CD4-positive, alpha-beta T cell treated with Interleukin-21 for 1 hour (primary cell): ENCODE results near the gene THEM4.
"Not testable (repeated sequence)": the region's sequence is repeated elsewhere in the genome, so short reads cannot be mapped to it uniquely, and the experiment has no call there.

Source experiments
- DNase-seq: peaks from one replicate; pipeline ENCODE4 v3.0.0-alpha.2; 2020

THEM4 gene

DNA sequence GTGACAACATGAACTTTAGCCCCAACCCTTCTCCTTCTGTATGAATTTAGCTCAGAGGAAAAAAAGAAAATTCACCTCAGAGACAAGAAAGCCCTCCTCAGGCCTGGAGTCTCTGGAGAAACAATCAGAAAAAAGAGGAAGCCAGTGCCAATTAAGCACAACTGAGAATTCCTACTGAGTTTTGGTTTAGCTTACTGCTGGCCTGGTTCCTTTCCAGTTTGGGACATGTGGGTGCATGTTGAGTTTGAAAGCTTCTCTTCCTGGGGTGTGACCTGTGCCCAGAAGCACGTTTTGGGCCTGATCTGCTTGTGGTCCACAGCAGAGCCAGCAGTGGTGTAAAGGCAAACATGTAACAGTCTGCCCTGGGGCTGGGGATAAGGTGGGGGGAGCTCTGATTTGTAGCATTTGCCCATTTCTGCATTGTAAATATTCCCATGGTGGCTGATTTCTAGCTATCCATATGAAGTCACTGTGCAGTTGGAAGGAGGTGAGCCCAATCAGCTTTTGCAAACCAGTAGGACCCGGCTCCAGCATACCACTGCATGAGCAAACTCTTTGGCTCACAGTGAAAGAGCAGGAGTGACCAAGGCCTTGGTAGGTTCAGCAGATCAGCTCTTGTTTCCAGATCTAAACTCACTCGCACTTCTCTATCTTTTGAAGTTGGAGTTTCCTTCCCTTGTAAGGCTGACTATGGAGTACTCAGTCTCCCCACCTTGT is 51.1 kb downstream of the THEM4 start:
- no peak for DNase-seq

DNA sequence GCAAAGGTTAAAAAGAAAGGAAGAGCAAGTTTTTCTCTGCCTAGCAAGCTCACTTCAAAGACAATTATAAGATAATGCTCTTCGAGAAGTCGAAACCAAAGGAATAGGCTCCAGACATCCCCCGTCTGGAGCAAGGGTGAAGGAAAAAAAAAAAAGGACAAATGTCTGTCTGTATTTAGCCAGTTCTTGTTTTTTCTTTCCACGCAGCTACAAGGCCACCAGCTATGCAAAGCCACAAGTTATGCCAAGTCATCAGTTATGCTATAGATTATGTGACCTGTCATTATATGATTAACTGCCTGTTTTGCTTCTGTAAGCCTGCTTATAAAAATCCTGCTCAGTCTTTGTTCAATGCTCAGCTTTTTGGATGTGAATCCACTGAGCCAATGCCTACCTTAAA is 53.4 kb downstream of the THEM4 start:
- DNase-seq = no peak

DNA sequence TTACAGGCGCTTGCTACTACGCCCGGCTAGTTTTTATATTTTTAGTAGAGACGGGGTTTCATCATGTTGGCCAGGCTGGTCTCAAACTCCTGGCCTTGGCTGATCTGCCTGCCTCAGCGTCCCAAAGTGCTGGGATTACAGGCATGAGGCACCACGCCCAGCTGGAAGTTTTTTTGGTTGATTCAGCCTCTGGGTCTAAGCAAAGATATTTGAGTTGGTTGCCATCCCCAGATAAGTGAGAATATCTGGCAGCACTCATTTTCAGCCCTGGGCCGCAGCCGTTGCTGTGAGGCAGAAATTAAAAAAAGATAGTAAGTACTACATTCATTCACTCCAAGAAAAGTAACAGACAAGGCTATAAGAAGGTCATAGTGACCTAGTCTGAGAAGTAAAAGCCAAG is 53.8 kb downstream of the THEM4 start:
- not testable (repeated sequence) for DNase-seq

DNA sequence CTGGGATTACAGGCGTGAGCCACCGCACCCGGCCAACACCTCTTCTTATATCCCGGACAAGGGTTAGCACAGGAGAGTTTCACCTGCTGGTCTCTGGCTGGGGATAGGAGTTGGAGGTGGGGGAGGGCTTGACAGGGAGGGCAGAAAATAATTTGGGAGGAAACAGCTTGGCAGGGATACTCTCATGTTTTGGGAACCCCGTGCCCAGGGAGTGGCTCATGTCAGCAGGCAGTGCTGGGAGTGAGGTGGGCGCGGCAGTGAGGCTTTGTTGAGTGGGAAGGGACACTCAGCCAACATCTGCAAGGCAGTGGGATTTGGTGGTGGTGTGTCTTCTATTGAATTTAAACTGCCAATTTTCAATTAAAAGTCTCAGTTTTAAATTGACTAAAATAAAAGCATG is 54.7 kb downstream of the THEM4 start:
- no peak for DNase-seq

DNA sequence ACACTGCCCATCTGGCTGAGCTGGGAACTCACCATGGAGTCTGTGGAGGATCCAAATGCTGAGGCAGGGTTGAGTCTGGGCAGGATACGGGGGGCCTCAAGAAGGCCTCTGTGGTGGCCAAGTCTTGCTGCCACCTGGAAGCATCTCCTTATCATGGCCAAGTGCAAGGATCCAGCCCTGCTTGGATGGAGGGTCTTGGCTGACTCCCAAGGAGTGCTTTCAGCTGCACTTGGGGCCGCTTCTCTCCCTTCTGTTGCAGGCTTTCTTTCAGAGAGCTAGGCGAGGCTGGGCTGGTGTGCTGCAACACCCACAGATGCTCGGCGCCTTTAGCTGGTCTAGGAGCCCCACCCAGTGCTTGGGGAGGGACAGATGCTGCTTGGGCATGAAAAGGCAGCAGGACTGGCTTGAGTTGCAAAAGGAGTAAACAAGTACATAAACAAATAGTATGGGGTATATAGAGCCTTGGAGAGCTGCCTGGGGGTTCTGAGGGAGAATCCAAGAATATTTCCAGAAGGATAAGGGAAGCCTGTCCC is 55.8 kb downstream of the THEM4 start, which contains the start of gene THEM5:
Gene THEM5, minus strand, starts transcription at position 302 of the 533 bp plus-strand sequence. Its CDS starts 147 bp downstream, at position 155.
- no peak for DNase-seq

DNA sequence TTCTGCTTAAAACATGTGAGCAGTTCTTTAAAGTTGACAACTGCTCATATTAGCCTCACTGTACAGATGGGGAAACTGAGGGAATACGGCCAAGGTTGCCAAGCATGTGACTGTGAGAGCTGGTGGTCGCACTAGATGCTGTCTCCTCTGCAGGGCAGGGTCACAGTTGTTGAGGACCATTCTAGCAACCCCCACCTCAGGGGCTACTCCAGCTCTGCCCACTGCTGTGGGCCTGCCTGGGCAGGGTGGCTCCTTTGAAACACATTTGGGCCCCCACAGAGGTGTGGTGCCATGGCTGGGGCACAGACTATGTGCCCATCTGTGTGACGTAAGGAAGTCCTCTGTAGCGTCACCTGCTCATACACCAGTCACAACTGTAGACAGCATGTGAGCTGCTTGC is 56.6 kb downstream of the THEM4 start:
- no peak for DNase-seq

DNA sequence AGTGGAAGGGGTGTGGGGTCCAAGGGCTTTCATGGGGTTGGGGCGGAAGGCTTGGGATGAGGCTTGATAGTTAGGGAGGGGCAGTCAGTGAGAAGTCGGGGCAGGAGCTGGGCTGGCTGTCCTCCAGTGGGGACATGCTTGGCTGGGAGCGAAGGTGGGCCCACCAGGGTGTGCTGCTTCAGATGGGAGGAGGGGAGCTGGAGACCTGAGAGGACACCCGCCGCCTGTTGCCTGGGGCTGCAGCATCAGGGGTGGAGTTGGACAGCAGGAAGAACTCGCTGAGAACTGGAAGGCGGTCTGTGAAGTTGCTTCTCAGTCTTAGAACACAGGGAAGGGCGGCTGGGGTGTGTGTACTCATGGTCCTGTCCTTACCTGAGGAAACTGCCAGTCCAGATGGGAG is 57.4 kb downstream of the THEM4 start:
- DNase-seq = no peak

DNA sequence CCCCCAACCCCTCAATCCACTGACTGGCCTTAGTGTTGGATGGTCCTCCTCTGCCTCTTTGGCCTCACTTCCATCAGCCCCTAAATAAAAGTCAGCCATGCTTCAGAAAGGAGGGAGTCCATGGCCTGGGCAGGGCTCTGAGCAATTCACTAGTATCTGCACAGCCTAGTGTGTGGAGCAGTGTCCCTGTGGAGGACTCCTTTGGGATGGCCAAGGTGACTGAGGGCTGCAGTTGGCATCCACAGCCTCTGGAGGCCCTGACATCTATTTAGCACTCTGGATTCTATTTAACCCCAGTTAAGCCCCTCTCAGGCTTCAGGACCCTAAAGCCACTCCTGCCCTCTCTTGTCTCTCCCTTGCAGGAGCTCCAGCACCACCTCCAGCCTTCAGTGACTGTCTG is 59.4 kb downstream of the THEM4 start:
- no peak for DNase-seq

DNA sequence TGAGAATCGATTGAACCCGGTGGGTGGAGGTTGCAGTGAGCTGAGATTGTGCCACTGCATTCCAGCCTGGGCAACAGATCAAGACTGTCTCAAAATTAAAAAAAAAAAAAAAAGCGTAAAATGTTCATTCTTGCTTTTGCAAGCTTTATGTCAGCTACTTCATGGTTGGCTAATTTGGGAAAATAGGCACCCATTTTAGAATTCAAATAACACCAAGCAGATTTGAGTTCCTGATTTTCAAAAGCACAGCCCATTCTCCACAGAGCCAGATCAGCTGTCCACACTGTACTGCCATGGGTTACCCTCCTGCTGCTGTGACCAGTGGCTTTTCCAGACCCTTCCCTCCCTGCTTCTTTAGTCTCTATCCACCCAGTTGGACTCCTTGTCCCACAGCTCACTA is 60.2 kb downstream of the THEM4 start:
- DNase-seq = no peak

DNA sequence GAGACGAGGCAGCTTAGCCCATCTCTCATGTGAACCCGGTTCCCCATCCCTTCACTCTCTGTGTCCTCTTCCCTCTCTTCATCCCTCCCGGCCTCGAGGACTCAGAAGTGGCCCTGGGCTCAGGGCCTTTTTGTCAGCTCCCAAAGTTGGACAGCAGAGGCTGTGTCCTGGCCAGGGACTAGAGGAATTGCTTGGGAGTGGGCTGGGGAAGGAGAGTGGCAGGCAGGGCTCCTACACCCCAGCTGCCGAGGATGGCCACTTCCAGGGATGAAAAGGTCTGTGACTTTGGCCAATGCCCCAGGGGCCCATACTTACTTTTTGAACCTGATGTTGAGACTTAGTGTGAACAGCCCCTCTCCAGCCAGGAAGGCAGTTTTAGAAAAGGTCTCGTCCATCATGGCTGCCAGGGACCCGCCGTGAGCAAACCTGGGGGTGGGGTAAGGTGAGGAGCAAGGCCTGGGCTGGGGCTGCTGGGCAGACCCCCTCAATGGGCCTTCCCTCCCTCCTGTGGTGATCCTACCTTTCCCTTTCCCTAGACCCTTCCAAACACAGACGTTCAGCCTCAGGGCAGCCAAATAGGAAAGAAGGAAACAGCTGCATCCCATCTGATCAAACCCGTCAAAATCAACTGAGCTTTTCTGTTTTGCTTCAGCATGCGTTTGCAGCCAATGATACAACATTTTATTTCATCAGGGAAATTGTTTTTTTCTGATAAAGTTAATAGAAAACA is 61.3 kb downstream of the THEM4 start:
- DNase-seq = no peak

DNA sequence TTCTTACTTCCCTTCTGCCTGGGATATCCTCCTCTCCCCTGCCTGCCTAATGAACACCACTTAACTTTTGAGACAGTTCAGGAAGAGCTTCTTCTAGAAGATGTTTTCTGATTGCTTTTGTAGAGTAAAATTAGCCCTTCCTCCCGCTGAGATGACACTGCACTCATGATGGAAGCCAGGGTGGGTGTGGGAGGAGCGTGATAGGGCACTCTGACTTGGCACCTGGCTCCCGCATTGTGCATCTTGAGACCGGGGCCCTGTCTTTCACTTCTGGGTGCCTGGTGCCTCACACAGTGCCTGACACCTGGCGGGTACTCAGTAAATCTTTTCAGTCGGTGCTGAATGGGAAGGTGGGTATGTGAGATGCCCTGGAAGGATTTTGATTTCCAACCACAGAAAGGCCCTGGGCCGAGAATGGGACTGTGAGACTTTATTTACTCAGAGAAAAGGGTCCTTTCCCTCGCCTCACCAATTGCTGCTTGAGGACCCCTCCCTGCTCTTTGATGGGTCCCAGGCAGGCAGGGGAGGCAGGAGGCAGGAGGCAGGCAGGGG is 62.5 kb downstream of the THEM4 start:
- no peak for DNase-seq

DNA sequence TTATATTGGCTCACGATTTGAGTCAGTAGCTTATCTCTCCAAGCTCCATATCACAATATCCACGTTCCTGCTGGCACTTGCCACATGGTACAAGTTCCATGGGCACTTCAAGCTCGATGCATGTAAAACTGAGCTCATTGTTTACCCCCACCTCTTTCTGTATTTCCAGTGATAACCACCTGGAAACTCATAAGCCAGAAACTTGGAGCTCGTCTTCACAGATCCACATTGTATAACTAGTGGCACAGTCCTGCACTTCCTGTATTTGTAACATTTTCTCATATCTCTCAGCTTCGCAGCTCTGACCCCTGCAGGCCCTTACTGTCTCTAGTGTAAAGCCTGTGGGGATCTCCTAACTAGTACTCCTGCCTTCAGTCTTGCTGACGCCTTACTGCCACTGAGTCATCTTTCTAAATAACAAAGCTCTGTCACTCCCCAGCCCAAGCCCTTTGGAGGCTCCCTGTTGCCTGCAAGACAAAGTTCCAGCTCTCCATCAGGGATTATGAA is 63.2 kb downstream of the THEM4 start:
- no peak for DNase-seq

DNA sequence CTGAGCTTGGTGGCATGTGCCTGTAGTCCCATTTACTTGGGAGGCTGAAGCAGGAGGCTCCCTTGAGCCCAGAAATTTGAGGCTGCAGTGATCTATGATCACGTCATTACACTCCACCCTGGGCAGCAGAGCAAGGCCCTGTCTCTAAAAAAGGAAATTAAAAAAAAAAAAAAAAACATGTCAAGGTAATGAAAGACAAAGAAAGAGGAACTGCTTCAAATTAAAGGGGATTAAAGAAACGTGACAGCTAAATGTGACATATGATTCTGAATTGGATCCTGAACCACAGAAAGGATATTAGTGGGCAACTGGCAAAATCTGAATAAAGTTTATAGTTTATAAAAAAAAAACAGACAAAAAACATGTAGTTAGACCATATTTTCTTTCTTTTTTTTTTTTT is 65.9 kb downstream of the THEM4 start:
- DNase-seq = no peak

DNA sequence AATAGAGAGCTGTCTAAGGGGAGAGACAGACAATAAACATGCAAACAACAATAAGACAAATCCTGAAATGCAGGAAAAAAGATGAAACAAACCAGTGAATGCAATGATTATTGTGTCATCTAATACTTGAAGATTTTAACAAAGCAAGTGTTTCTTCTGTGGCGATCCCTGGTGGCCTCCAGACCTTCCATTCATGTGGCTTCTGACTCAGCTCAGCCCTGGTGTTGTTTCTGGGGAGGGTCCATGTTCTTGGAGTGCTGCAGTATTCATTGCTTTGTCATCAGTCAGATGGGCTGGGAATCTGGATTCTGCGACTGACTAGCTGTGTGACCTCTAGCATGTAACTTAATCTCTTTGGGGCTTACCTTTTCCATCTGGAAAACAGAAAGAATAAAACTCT is 68.2 kb downstream of the THEM4 start:
- no peak for DNase-seq

DNA sequence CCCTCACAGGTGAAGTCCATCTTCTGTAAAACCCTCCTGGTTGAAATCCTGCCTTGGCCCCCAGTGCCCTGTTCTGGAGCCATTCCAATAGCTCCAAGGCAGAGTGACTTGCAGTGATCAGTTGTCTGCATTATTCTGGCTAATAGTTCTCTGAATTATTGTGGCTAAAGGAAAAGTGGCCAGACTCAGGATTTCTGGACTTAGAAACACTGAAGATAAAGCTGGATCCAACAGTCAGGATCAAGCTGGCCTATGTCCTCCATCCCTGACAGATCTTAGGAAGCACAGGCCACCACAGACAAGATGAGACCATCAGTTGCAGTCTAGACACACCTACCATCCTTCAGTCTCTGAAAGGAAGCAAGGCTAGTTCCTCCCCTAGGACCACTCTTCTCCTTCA is 68.9 kb downstream of the THEM4 start:
- DNase-seq = no peak

DNA sequence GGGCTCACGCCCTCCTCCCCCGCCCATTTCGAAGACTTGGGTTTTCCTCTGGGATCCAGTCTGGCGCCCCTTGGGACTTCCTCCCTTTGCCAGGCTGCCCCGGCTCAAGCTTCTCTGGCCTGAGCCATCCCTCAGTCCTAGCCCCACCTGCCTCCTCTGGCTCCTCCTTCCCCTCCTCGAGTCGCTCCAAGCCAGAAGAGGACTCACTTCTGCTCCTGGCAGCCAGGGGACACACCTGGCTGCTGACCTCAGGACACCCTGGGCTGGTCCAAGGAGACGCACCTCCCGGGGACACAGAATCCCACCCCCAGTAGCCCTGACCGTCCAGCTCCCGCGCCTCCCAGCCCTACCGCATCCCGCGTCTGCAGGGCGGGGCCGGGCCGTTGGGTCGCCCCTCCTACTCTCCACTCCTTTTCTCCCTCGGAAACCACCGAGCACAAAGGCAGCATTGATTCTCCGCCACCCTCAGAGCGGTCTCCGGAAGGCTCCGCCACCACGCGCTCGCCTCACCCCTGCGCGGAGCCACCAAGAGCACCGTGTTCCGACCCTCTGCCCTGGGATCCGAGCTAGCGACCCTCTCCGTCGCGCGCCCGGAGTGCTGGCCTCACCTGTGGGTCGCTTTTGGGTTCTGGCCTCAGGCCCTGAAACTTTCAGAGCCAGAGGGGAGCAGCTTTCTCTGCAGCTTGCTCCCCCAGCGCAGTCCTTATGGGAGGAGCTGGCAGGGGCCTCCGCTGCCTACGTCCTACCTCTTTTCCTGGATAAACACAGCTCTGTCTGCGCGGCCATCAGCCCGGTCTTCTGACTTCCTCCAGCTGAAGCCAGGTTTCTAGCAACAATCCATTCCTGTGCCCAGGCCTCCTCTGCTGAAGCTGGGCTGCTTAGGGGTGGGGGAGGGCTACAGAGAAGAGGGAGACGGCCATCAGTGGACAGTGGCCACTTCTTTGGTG is 69.6 kb downstream of the THEM4 start, which contains the start of gene C2CD4D:
Gene C2CD4D, minus strand, starts transcription at position 364 of the 947 bp plus-strand sequence. CDS start 831 bp downstream, outside the sequence.
- peak; percentile 83 for DNase-seq

DNA sequence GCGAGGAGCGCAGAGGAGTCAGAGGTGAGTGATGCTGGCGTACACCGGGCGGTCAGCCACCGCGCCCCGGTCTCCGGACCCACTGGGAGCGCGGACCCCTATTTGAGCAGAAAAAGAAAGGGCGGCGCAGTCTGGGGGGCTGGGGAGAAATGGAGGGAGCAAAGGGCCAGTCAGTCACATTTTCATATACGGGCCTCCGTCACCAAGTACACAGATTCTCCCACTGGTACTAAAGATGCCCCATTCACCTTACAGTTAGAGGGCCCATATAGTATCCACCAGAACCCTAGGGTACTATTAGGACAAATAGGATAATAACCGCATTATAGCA is 70.3 kb downstream of the THEM4 start:
- no peak for DNase-seq

DNA sequence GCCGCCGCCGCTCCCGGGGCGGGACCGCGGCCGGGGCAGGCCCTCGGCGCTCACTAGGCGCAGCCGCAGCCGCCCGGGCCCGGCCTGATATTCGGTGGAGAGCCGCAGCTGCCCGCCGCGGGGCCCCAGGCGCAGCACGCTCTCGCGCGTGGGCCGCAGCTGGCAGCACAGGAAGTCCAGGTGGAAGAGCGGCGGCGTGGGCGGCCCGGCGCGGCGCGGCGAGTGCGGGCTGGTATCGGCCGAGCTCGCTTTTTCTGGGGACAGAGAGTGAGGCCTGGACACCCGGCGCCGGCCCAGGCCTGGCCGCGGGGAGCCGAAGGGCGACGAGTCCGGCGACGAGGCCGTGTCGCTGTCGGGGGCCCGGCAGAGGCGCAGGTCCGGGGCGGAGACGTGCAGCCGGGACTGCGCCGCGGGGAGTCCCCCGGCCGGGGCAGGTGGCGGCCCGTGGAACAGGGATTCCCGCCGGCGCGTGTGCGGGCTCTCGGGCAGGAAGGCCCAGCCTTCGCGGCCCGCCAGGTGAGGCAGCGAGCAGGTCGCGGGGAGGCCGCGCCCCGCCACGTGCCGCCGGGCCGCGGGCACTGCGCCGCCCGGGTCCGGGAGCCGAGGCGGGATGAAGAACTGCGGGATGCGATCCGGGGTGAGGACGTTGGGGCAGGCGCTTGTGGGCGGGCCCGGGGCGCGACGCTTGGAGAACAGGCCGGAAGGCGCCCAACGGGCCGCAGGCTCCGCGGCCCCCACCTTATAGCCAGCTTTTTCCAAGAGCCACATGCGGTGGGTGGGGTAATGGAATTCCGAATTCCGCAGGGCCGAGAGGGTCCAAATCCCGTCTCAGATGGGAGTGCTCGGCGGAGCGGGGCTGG is 70.9 kb downstream of the THEM4 start:
- peak; percentile 41 for DNase-seq

DNA sequence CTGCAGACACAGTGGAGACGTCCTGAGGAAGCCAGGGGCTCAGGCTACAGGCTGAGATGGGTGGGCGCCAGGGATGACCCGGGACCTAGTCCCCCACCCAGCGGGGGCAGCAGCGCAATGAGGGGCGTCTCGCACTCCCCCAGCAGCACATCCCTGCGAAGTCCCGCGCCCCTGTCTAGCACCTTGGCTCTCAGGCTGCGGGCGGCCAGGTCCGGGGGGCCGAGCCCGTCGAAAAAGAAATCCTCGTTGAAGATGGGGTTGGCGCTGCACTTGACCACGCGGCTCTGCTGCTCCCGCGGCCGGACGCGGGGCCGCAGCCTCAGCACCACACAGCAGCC is 71.5 kb downstream of the THEM4 start:
- no peak for DNase-seq

DNA sequence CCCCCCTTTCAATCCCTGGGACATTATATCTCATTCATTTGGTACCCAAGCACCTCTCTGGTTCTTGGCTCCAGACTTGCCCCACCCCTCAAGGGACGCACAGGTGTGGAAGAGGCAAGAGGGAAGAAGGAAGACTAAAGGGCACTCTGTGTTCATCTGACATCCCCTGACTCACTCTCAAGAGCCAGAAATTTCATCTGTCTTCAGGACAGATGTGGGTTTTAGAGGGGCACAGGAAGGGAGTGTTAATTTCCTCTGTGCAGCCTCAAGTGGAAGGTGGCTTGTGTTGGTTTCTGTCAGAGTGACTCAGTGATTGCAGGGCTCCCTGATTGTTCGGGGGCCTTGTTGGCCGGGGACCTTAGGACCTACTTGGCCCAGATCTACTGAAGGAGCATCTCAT is 72.1 kb downstream of the THEM4 start:
- DNase-seq = peak; percentile 42

DNA sequence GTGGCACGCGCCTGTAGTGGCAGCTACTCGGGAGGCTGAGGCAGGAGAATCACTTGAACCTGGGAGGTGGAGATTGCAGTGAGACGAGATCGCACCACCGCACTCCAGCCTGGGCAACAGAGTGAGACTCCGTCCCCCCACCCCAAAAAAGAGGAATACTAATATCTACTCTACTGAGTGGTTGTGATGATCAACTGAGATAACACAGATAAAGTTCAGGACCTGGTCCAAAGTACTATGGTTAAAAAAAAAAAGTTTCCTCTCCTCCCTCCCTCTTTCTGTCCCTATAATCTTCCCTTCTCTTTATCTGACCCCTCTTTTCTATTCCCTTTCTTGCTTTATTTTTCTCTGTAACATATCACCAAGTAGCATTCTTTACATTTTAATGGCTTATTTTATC is 73.7 kb downstream of the THEM4 start:
- no peak for DNase-seq

DNA sequence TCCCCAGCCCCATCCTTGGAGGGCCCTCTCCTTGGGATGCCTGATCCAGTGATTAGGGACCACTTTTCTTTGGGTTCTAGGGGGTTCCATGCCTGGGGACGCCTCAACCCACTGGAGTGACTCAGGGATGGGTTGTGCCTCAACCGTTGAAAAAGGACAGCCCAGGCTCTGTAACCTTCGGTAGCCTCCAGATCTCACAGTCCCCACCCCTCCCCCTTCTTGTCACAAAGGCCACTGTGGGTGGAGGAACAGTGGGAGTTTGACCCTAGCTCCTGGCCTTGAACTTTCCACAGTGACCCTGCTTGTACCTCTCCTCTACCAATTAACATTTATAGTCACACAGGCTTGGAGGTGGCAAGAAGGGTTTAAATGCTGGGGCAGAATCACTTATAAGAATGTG is 75.1 kb downstream of the THEM4 start:
- no peak for DNase-seq
